ENCODE data around the gene TMEM81. TPM values are rescaled to one million over a fixed set of nuclear protein-coding genes. Genes with fewer than 3 reads are reported as not detected.

Gene TMEM81
- total and polyA plus RNA-seq, 4 donors = 1.5 to 2.6 (median 2.0) TPM

DNA sequence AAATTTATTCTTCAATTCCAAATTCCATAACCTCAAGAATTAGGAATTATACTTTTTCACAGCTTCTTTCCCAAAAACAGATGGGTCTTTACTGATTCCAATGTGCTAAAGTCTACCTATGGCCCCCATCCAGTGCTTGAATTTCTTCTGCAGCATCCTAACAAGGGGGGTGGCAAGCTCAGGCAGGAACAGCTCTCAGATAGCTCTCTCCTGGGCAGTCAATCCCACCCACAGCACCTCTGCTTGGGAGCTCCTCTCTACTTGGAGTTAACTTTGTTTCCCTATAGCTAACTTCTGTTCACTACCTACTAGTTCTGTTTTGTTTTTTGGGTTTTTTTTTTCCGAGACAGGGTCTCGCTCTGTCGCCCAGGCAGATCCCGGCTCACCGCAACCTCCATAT, 25.5 kb upstream of the TMEM81 start:
- Histone ChIP-seq H3K4me3 (no peak overlapping the region), H3K27me3 (ENCODE audit: control insufficient read depth in 3 of 3, insufficient read depth in 3 of 3, low read length in 2 of 3) (no peaks in the 10 kb centered on the region), H3K9me3 (ENCODE audit: control insufficient read depth in 4 of 4, insufficient read depth in 3 of 4, low read length in 3 of 4) (no peaks in the 10 kb centered on the region), H3K27ac (ENCODE audit: low read depth in 1 of 2, low read length in 1 of 2) (no peak overlapping the region), H3K4me1 (ENCODE audit: control insufficient read depth in 5 of 5, insufficient read depth in 5 of 5, low read length in 5 of 5) (no peaks in the 10 kb centered on the region), H3K36me3 (ENCODE audit: control insufficient read depth in 4 of 4, insufficient read depth in 4 of 4, low read length in 4 of 4) (peaks cover 4 to 21% (median 15%) of the 10 kb centered on the region in 4 donors), H3K9ac (ENCODE audit: insufficient read depth in 1 of 2, low read length in 2 of 2) (no peak overlapping the region)
- 79 to 97% methylated on average over 5 of the region's 5 CpGs for WGBS, 2 donors
- no peak for ATAC-seq (ENCODE audit: insufficient read depth, low FRiP score)
- no peak for DNase-seq
- TF ChIP-seq, protein P1, sequence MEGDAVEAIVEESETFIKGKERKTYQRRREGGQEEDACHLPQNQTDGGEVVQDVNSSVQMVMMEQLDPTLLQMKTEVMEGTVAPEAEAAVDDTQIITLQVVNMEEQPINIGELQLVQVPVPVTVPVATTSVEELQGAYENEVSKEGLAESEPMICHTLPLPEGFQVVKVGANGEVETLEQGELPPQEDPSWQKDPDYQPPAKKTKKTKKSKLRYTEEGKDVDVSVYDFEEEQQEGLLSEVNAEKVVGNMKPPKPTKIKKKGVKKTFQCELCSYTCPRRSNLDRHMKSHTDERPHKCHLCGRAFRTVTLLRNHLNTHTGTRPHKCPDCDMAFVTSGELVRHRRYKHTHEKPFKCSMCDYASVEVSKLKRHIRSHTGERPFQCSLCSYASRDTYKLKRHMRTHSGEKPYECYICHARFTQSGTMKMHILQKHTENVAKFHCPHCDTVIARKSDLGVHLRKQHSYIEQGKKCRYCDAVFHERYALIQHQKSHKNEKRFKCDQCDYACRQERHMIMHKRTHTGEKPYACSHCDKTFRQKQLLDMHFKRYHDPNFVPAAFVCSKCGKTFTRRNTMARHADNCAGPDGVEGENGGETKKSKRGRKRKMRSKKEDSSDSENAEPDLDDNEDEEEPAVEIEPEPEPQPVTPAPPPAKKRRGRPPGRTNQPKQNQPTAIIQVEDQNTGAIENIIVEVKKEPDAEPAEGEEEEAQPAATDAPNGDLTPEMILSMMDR (IDR thresholded peaks at IDR 0.05; ENCODE audit: control extremely low read depth, extremely low read depth) = no peak

DNA sequence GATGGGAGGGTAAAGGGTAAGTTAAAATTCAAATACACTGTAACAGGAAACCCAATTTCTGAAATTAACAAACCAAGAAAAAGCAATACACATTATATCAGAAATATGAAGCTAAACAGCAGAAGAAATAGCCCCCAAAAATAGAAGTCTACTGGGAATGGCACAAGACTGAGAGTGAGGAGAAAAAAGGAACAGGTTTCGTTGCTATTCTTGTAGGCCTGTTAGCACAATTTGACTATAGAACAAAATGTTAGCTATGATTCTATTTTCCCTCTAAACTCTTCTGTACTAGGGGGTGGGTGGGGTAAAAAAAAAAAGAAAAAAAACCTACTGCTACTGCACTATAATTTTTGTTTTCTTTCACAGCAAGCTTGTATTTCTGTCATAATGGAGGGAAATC, 25.0 kb upstream of the TMEM81 start:
- H3K9me3 ChIP-seq (ENCODE audit: control insufficient read depth in 4 of 4, insufficient read depth in 3 of 4, low read length in 3 of 4) = no peaks in the 10 kb centered on the region
- H3K9ac ChIP-seq (ENCODE audit: insufficient read depth in 1 of 2, low read length in 2 of 2) = no peak overlapping the region
- WGBS, 2 donors = 92 to 98% methylated on average over 1 of the region's 1 CpG
- DNase-seq (no peak), ATAC-seq (ENCODE audit: insufficient read depth, low FRiP score) (no peak)
- no peak overlapping the region for H3K4me3 ChIP-seq
- no peaks in the 10 kb centered on the region for H3K27me3 ChIP-seq (ENCODE audit: control insufficient read depth in 3 of 3, insufficient read depth in 3 of 3, low read length in 2 of 3)
- no peak overlapping the region for H3K27ac ChIP-seq (ENCODE audit: low read depth in 1 of 2, low read length in 1 of 2)
- TF ChIP-seq, protein P1 (IDR thresholded peaks at IDR 0.05; ENCODE audit: control extremely low read depth, extremely low read depth) = no peak
- peaks cover 5 to 21% (median 16%) of the 10 kb centered on the region in 4 donors for H3K36me3 ChIP-seq (ENCODE audit: control insufficient read depth in 4 of 4, insufficient read depth in 4 of 4, low read length in 4 of 4)
- H3K4me1 ChIP-seq (ENCODE audit: control insufficient read depth in 5 of 5, insufficient read depth in 5 of 5, low read length in 5 of 5) = no peaks in the 10 kb centered on the region

DNA sequence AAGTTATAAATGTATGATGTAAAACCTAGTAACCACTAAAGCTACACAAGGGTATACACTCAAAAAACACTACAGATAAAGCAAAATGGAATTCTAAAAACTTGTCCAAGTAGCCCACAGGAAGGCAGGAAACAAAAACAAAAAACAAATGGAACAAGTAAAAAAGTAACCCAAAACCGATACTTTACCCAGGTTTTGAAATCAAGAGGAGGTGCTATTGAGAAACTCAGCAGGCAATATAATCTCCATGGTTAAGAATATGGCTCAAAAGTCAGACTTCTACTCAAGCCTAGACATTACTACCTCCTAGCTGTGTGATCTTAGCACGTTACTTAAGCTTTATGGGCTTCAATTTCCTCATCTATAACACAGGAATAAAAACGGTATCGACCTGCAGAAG, 24.2 kb upstream of the TMEM81 start:
- no peak overlapping the region for H3K27ac ChIP-seq (ENCODE audit: low read depth in 1 of 2, low read length in 1 of 2)
- H3K4me3 ChIP-seq = no peak overlapping the region
- no peak overlapping the region for H3K9ac ChIP-seq (ENCODE audit: insufficient read depth in 1 of 2, low read length in 2 of 2)
- DNase-seq = no peak
- H3K27me3 ChIP-seq (ENCODE audit: control insufficient read depth in 3 of 3, insufficient read depth in 3 of 3, low read length in 2 of 3) = no peaks in the 10 kb centered on the region
- peaks cover 10 to 29% (median 19%) of the 10 kb centered on the region in 4 donors for H3K36me3 ChIP-seq (ENCODE audit: control insufficient read depth in 4 of 4, insufficient read depth in 4 of 4, low read length in 4 of 4)
- ATAC-seq (ENCODE audit: insufficient read depth, low FRiP score) = no peak
- H3K9me3 ChIP-seq (ENCODE audit: control insufficient read depth in 4 of 4, insufficient read depth in 3 of 4, low read length in 3 of 4) = no peaks in the 10 kb centered on the region
- H3K4me1 ChIP-seq (ENCODE audit: control insufficient read depth in 5 of 5, insufficient read depth in 5 of 5, low read length in 5 of 5) = no peaks in the 10 kb centered on the region
- WGBS, 2 donors = 79 to 89% methylated on average over 4 of the region's 4 CpGs
- TF ChIP-seq, protein P1 (IDR thresholded peaks at IDR 0.05; ENCODE audit: control extremely low read depth, extremely low read depth) = no peak

DNA sequence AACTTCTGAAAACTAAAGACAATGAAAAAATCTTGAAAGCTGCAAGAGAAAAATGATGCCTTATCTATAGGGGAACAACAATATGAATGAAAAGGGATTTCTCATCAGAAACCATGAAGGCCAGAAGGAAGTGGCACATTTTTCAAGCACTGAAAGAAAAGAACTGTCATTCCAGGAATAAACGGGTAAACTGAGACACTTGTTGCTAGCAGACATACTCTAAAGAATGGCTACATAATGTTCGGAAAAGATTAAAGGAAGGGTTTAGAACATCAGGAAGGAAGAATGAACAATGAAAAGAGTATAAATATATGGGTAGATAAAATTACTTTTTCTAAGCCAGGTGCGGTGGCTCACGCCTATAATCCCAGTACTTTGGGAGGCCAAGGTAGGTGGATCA, 23.1 kb upstream of the TMEM81 start:
- Histone ChIP-seq H3K27me3 (ENCODE audit: control insufficient read depth in 3 of 3, insufficient read depth in 3 of 3, low read length in 2 of 3) (no peaks in the 10 kb centered on the region), H3K9ac (ENCODE audit: insufficient read depth in 1 of 2, low read length in 2 of 2) (no peak overlapping the region), H3K9me3 (ENCODE audit: control insufficient read depth in 4 of 4, insufficient read depth in 3 of 4, low read length in 3 of 4) (no peaks in the 10 kb centered on the region), H3K27ac (ENCODE audit: low read depth in 1 of 2, low read length in 1 of 2) (no peak overlapping the region), H3K4me3 (no peak overlapping the region), H3K4me1 (ENCODE audit: control insufficient read depth in 5 of 5, insufficient read depth in 5 of 5, low read length in 5 of 5) (no peaks in the 10 kb centered on the region), H3K36me3 (ENCODE audit: control insufficient read depth in 4 of 4, insufficient read depth in 4 of 4, low read length in 4 of 4) (peaks cover 13 to 28% (median 19%) of the 10 kb centered on the region in 4 donors)
- no peak for DNase-seq
- 86 to 92% methylated on average over 4 of the region's 4 CpGs for WGBS, 2 donors
- TF ChIP-seq, protein P1 (IDR thresholded peaks at IDR 0.05; ENCODE audit: control extremely low read depth, extremely low read depth) = no peak
- no peak for ATAC-seq (ENCODE audit: insufficient read depth, low FRiP score)
